Measurements from ENCODE around the gene SEC16A.

SEC16A gene

GRCh38 chr9:136445799-136446198, 37.0 kb downstream of the SEC16A start:
- H3K4me3 ChIP-seq (replicated peaks; ENCODE audit: low read depth, low read length) = no peak overlapping the region
- TF ChIP-seq CTCF (IDR thresholded peaks at IDR 0.05; ENCODE audit: low read depth, low read length, missing control alignments) = no peak
- DNase-seq (ENCODE audit: extremely low read depth, low read depth) = no peak

- no peak for TF ChIP-seq CTCF (IDR thresholded peaks at IDR 0.05; ENCODE audit: low read depth, low read length, missing control alignments)
- no peak for DNase-seq (ENCODE audit: extremely low read depth, low read depth)
- no peak overlapping the region for H3K4me3 ChIP-seq (replicated peaks; ENCODE audit: low read depth, low read length)
Measured at GRCh38 chr9:136444102-136444501, 38.7 kb downstream of the SEC16A start.

GRCh38 chr9:136443687-136444086, 39.2 kb downstream of the SEC16A start:
- TF ChIP-seq CTCF (IDR thresholded peaks at IDR 0.05; ENCODE audit: low read depth, low read length, missing control alignments) = no peak
- no peak for DNase-seq (ENCODE audit: extremely low read depth, low read depth)
- no peak overlapping the region for H3K4me3 ChIP-seq (replicated peaks; ENCODE audit: low read depth, low read length)

- no peak overlapping the region for H3K4me3 ChIP-seq (replicated peaks; ENCODE audit: low read depth, low read length)
- no peak for TF ChIP-seq CTCF (IDR thresholded peaks at IDR 0.05; ENCODE audit: low read depth, low read length, missing control alignments)
- DNase-seq (ENCODE audit: extremely low read depth, low read depth) = no peak
Measured at GRCh38 chr9:136443087-136443486, 39.8 kb downstream of the SEC16A start.

- no peak for DNase-seq (ENCODE audit: extremely low read depth, low read depth)
- no peak for TF ChIP-seq CTCF (IDR thresholded peaks at IDR 0.05; ENCODE audit: low read depth, low read length, missing control alignments)
- no peak overlapping the region for H3K4me3 ChIP-seq (replicated peaks; ENCODE audit: low read depth, low read length)
Measured at GRCh38 chr9:136442265-136442664, 40.6 kb downstream of the SEC16A start.

GRCh38 chr9:136441681-136442245, 41.1 kb downstream of the SEC16A start:
- TF ChIP-seq CTCF (IDR thresholded peaks at IDR 0.05; ENCODE audit: low read depth, low read length, missing control alignments) = no peak
- no peak overlapping the region for H3K4me3 ChIP-seq (replicated peaks; ENCODE audit: low read depth, low read length)
- no peak for DNase-seq (ENCODE audit: extremely low read depth, low read depth)

- no peak for TF ChIP-seq CTCF (IDR thresholded peaks at IDR 0.05; ENCODE audit: low read depth, low read length, missing control alignments)
- H3K4me3 ChIP-seq (replicated peaks; ENCODE audit: low read depth, low read length) = no peak overlapping the region
- DNase-seq (ENCODE audit: extremely low read depth, low read depth) = no peak
Measured at GRCh38 chr9:136441191-136441680, 41.6 kb downstream of the SEC16A start.

Data from HFF-Myc (cell line).